GM21390 (cell line): ENCODE data around the gene TTLL9.
"Not testable (repeated sequence)": the region's sequence is repeated elsewhere in the genome, so short reads cannot be mapped to it uniquely, and the experiment has no call there.

Experiments
- ATAC-seq: cut with Tn5 transposase; IDR thresholded peaks from one replicate; pipeline ENCODE4 v1.9.1; 2021; ENCODE audit not compliant: unreplicated experiment

Gene TTLL9, protein sequence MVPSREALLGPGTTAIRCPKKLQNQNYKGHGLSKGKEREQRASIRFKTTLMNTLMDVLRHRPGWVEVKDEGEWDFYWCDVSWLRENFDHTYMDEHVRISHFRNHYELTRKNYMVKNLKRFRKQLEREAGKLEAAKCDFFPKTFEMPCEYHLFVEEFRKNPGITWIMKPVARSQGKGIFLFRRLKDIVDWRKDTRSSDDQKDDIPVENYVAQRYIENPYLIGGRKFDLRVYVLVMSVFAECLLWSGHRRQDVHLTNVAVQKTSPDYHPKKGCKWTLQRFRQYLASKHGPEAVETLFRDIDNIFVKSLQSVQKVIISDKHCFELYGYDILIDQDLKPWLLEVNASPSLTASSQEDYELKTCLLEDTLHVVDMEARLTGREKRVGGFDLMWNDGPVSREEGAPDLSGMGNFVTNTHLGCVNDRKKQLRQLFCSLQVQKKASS

DNA sequence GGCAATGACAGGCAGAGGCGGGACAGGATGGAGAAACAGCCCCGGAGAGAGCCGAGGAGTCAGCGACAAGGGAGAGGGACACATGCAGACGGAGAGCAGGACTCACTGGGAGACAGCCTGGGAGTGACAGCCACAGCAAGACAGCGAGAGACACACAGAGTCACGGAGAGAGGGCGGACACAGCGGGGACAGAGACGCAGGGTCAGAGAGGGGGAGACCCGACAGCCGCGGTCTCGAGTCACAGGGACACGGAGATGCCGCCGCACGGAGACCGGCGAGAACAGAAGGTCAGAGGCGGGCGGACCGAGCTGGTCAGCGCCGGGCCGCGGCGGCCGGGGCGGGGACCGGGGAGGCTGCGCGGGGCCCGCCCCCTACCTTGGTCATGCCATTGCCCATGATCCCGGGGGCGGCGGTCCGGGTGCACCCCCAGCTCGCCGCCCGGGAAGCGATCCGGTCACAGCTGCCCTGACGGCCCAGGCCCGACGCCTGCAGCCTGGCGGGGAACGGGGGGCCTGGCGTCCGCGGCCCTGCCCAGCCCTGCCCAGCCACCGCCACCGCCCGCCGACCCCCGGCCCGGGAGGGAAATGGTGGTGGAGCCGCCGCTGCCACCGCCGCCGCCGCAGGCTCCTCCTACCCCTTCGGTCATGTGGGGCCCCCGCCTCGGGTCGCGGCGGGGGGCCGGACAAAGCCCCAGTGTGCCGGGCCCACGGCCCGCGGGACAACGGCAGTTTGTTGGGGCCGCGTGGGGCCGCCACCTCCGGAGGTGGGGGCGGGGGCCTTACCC is at the start of gene TTLL9, which contains the start of gene DUSP15:
Gene TTLL9, plus strand, starts transcription at position 693 of the 784 bp plus-strand sequence. CDS start 493 bp downstream, outside the sequence.
Gene DUSP15, minus strand, starts transcription at position 586 of the 784 bp plus-strand sequence. Its CDS starts 190 bp downstream, at position 396.
- ATAC-seq, result no peak

DNA sequence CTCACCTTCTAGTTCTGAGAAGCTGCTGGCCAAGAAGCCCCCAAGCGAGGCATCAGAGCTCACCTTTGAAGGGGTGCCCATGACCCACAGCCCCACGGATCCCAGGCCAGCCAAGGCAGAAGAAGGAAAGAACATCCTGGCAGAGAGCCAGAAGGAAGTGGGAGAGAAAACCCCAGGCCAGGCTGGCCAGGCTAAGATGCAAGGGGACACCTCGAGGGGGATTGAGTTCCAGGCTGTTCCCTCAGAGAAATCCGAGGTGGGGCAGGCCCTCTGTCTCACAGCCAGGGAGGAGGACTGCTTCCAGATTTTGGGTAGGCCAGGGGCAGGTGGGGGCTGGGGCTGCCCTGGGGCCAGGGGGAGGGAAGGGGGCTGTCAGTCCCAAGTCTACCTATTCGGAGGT is 49.0 kb upstream of the TTLL9 start:
- no peak for ATAC-seq

DNA sequence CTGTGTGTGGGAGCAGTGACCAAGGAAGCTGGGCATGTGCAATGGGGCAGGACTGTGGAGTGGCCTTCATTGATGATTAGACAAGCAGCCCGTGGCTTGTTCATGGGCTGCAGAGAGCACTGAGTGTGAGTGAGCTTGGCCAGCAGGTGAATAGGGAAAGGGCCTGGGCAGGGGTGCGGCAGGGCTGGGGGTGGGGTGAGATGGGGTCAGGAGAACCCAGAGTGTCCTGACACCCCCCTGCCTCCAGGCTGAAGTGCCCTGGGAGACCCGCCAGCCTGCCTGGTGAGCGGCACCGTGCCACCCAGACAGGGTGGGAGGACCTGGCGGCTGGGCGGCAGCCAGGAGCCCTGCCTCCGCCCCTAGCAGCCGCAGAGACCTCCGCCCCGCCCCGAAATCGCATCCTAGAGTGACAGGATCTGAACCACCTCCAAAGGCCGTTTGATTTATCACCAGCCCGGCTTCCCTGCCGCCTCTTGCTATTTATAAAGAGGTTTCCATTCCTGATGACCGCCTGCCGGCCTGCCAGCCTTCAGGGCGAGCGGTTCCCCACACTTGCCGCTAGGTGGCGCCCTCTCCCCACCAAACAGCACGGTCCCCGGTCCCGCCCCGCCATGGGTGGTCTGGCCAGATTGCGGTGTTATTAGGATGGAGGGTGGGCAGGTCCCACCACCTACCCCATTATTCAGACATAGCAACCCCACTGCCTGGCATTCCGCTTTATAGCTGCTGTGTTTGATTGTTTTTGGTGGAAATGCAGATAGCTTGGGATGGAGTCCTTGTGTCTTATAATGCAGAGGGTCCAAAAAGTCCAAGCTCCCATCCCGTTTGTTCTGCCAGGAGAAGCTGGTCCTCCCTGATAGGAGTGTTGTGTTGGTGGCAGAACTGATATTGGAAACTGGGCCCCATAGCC is 47.8 kb upstream of the TTLL9 start:
- ATAC-seq, result no peak

DNA sequence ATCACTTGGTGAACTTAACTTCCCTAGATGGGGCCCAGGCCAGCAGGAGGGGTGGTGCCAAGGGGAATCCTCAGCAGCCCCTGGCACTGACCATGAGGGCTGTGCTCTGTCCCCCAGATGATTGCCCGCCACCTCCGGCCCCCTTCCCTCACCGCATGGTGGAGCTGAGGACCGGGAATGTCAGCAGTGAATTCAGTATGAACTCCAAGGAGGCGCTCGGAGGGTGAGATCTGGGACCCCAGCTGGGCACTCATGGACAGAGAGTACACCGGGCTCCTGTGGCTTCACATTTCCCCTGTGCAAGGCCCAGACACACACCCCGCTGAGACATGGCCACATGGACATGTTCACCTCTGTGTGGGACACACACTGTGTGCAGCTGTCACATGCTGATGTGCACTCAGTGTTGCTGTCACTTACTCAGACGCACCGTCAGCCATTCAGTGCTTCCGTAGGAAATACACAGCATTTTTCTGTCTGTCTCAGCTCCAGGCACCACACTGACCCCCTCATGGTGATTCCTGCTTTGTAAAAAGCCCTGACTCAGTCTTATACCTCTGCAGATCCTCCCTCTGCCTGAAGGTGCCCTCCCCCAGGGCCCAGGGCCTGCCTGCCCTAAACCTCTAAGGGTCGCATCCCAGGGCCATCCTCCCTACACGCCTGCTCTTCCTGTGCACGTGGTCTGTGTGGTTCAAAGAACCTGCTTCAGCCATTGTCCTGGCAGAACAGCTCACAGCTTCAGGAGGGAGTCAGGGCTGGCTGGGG is 46.9 kb upstream of the TTLL9 start:
- ATAC-seq, result no peak

DNA sequence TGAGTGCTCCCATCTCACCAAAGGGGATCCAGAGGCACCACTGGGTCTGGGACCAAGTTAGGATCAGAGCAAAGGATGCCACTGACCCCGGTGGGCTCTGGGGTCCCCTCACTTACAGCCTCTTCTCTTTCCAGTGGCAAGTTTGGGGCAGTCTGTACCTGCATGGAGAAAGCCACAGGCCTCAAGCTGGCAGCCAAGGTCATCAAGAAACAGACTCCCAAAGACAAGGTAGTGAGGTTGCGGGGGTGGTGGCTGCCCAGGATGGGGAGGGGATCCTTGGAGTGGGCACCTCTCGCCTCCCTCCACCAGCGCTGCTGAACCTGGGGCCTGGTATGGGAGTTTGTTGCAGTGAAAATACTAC is 46.3 kb upstream of the TTLL9 start:
- ATAC-seq, result no peak

DNA sequence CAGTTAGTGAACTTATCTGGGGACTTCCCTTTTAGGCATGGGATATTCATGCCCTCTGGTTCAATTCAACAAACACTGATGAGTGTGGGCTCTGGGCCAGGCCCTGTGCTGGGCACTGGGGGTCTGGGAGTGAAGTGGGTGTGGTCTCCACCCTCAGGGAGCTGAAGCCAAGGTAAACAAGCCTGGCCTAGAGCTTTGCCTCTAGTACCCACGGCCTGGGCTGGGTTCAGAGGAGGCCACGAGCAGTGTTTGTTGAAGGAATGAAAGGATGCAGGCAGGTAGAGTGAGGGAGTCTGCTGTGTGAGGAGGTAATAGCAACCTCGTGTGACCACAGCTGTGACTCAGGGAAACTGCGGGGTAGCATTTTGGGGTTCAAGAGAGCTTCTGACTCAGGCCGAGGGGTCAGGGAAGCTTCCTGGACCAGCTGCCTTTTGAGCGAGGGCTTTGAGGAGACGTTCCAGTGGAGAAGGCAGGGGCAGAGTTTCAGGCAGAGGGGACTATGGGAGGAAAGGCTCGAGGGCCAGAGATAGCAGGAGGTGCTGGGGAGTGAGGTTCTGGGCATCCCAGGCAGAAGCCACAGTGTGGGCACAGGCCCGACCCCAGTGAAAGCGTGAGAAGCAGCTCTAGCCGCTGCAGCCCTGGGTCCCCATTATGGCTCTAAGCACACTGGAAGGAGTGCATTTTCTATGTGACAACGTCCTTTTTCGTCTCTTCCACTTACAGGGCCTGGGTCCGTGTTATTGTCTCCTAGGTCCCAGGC is 45.7 kb upstream of the TTLL9 start:
- ATAC-seq, result no peak

DNA sequence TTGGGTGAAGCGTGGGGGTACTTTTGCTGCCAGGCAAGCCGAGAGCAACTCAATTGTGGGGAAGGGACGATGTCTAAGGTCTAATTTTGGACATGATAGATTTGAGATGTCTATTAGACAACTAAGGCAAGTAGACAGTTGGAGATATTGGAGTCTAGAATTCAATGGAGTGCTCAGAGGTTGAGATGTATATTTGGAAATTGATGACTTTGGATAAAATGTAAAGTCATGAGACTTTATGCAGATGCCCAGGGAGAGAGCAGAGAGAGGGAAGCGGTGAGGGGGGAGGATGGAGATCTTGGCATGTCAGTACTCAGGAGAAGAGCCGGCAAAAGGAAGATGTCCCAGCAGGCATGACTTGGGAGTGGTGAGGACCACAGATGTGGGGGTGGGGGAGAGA is 44.4 kb upstream of the TTLL9 start:
- ATAC-seq, result no peak

DNA sequence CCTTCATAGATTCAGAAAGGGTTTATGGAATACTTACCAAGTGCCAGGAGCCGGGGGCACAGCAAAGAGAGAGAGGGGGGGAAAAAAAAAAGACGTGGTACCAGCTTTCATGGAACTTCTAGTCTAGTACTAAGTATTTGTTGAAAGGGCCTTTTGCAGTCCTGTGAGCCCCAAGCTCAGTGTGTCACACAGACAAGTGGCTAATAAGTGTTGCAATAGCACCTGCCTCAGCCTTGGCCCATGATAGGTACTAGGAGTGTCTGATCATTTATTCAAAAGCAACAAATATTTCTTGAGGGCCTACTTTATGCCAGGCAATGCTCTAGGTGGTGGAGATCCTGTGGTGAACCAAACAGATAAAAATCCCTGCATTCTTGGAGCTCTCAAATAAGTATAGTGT is 43.4 kb upstream of the TTLL9 start:
- no peak for ATAC-seq

DNA sequence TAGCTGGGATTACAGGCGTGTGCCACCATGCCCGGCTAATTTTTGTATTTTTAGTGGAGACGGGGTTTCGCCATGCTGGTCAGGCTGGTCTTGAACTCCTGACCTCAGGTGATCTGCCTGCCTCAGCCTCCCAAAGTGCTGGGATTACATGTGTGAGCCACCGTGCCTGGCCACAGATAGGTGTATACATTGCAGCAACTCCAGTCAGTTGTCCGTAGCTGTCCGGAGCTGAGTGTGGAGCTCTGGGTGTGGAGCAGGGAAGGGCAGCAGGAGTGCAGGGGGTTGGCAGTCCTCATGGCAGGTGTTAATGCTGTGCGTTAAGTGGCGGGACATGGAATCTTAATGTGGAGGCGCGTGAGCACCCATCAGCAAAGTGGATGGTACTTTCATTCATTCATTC is 42.4 kb upstream of the TTLL9 start:
- ATAC-seq, result not testable (repeated sequence)

DNA sequence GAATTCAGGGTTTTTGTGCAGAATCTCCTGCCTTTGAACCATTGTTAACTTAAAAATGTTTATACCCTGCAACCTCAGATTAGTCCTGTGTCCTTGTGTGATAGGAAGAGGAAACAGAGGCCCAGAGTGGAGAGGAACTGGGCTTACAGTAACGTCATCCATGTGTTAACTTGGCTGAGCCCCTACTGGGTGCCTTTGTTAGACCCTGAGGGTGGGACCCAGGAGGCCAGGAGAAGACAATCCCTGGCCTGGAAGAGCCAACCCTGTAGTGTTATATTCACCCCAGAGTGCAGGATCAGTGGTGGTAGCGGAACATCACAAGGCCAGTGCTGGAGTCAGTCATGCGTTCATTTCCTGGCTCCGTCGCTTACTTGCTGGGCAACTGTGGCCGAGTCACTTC is 40.7 kb upstream of the TTLL9 start:
- ATAC-seq, result no peak

DNA sequence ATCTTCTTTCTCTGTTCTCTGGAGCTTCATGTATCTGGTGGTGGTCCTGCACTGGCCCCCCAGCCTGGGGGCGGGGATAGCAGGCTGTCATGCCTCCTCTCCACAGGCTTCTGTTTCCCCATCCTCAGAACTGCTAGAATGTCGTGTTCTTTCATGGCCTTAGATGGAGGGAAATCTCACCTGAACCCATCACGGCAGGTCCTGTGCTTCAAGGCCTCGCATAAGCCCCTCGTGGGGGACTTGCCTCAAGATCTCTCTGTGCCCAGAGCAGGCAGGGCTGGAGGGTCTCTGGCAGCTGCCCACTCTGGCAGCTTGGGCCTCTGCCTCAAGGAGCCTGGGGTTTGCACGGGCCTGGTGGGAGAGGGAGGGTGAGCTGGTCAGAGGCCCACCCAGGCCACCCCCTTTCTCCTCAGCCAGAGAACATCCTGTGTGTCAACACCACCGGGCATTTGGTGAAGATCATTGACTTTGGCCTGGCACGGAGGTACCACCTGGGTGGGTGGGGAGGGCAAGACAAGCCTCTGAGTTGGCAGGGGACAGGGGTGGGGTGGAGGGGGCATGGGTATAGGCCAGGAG is 39.9 kb upstream of the TTLL9 start:
- no peak for ATAC-seq

DNA sequence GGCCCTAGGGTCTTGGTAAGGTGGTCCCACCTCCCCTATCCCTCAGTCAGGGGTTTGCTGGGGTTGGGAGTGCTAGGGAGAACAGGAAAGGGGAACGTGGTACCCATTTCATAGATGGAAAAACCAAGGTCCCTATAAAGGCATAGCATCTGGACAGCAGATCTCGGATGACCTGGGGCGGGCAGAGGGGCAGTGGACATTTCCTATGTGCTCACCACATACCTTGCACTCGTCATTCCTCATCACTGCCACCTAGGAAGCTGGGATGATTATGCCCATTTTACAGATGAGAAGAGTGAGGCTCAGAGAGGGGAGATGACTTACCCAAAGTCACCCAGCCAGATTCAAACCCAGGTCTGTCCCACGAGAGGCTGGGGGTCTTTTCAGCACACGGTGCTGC is 39.2 kb upstream of the TTLL9 start:
- no peak for ATAC-seq

DNA sequence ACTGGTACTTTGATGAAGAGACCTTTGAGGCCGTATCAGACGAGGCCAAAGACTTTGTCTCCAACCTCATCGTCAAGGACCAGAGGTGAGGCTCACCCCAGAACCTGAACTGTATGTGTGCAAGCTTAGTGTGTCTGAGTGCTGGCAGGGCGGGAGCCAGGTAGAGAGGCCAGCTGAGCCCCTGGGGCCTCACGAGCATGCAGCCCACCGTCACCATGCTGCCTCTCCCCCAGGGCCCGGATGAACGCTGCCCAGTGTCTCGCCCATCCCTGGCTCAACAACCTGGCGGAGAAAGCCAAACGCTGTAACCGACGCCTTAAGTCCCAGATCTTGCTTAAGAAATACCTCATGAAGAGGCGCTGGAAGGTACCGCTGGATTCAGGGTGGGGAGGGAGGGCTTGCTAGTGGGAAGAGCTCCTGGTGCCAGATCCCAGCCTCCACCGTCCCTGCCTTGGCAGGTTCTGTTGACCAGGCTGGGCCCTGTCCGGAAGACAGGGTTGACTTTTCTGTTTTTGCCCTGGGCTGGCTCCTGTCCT is 38.6 kb upstream of the TTLL9 start:
- ATAC-seq, result no peak

DNA sequence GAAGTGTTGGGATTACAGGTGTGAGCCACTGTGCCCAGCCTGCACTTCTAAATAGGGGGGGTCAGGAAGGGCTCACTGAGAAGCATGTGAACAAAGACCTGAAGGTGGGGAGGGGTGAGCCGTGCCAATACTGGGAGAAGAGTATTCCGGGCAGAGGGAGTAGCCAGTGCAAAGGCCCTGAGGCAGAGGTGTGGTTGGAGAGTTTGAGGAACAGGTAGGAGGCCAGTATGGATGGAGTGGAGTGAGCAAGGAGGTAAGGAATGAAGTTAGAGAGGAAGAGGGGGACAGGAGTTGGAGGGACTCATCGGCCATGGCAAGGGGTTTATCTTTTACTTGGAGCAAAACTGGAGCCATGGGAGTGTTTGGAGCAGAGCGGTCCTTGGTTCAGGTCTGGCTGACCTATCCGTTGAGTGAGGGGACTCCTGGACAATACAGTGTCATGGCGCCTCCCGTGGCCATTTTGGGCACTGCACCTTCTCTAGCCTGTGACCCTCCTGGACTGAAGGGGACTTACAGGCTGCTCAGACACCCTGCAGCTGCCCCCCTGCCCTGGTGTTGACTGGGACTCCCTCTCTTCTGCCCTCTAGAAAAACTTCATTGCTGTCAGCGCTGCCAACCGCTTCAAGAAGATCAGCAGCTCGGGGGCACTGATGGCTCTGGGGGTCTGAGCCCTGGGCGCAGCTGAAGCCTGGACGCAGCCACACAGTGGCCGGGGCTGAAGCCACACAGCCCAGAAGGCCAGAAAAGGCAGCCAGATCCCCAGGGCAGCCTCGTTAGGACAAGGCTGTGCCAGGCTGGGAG is 37.1 kb upstream of the TTLL9 start:
- ATAC-seq, result no peak

DNA sequence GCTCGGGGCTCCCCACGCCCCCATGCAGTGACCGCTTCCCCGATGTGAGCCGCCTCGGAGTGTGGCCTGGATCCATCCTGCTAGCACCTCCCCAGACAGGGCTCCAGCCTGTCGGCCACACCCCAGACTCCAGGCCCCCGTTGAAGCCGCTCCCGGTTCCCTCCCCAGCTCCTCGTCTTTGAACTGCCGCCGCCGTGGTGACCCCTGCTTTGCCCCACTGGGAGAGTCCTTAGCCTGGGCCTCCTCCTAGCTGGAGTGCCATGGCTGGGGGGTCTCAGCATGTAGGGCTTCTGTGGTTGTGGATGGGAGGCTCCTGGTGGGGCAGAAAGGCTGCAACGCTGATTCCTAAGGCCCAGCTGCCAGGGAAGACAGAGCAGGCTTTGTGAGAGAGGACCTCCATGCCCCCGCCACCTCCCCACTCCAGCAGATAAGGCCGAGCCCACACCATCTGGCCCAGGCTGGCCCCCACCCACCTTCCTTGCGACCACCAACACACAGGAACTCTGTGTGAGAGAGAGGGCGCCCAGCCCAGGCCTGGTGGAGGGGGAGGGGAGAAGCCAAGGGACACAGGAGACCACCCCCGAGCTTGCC is 36.4 kb upstream of the TTLL9 start:
- no peak for ATAC-seq

DNA sequence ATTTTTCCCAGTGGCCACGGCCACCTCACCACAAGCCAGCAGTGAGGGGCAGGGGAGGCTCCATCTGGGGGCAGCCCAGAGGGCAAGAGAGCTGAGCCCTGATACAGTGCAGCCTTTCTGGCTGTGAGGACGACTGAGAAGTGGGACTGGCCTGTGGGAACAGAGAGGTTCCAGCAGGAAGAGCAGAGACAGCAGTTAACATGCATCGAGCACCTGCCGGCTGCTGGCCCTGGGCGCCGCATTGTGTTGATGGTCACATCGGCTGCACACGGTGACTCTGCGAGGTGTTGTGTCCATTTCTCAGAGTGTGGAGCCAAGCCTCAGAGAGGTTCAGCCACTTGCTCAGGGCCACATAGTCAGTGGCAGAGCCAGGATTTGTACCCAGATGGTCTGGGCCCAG is 34.9 kb upstream of the TTLL9 start:
- ATAC-seq, result no peak

DNA sequence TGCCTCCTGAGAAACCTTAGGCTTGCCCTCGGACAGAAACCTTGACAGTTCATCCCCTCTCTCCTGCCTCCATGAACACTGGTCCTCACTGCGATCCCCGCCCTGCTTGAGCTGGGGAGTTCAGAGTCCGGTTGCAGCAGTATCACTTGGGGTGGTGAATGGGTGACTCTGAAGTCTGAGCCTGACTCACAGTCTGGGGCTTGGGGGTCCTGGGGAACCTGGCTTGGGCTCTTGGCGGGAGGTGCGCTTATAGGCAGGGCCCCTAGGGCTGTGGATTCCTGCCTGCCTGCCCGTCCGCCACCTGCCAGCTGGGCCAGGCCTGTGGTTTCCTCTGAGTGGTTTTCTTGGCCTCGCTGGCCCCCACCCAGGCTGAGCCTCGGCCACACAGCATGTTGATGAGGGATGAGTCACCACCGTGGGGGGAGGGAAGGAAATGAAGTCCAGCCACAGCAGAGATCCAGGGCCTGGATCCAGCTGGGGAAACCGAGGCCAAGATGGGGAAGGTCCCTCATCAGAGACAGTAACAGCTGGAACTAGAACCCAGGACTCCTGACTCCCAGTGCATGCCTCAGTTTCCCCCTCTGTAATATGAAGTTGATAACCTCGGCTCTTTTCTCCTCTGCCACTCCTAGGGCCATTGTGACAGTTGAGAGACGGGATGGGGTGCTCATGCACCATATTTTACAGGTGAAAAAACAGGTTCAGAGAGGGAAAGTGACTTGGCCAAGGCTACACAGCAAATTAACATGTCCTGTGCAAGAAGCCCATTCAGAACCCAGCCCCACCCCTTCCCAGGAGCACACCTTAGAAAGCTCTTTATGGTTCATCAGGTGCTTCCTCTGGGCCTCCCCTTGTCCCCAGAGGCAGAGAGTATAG is 34.2 kb upstream of the TTLL9 start:
- peak; percentile 70 for ATAC-seq
